HEK293 (cell line): ENCODE data around the gene SKOR1.

Experiments used
- BCL11A ChIP-seq: fragments of 450-650 bp; formaldehyde crosslinking; IDR thresholded peaks from 2 replicates; pipeline ENCODE4 v1.5.1; 2016; ENCODE audit warnings: low read depth, missing biosample characterization, missing genetic modification characterization
- GLI4 ChIP-seq: fragments of 450-650 bp; formaldehyde crosslinking; IDR thresholded peaks from 2 replicates; pipeline ENCODE4 v1.5.1; 2016; ENCODE audit warnings: missing biosample characterization, missing genetic modification characterization
- HIC1 ChIP-seq: fragments of 450-650 bp; formaldehyde crosslinking; IDR thresholded peaks from 2 replicates; pipeline ENCODE4 v1.5.1; 2016; ENCODE audit warnings: missing biosample characterization, missing genetic modification characterization
- MEIS1 ChIP-seq: sonication (generic); formaldehyde crosslinking; IDR thresholded peaks from 2 replicates; pipeline ENCODE4 v1.8.1; 2022; ENCODE audit warnings: missing genetic modification reagents, mild to moderate bottlenecking, borderline replicate concordance
- REPIN1 ChIP-seq: fragments of 450-650 bp; formaldehyde crosslinking; IDR thresholded peaks from 2 replicates; pipeline ENCODE4 v1.5.1; 2017; ENCODE audit warnings: missing biosample characterization, missing genetic modification characterization, low read depth
- SCRT1 ChIP-seq: fragments of 450-650 bp; formaldehyde crosslinking; IDR thresholded peaks from 2 replicates; pipeline ENCODE4 v1.5.1; 2016; ENCODE audit warnings: missing biosample characterization, missing genetic modification characterization, borderline replicate concordance
- SP7 ChIP-seq: fragments of 450-650 bp; formaldehyde crosslinking; IDR thresholded peaks from 2 replicates; pipeline ENCODE4 v1.5.1; 2016; ENCODE audit warnings: missing biosample characterization, missing genetic modification characterization
- ZBTB44 ChIP-seq: fragments of 450-650 bp; IDR thresholded peaks from 2 replicates; pipeline ENCODE4 v1.5.1; 2018; ENCODE audit warnings: missing biosample characterization, mild to moderate bottlenecking, missing genetic modification characterization
- ZNF148 ChIP-seq: fragments of 450-650 bp; formaldehyde crosslinking; IDR thresholded peaks from 2 replicates; pipeline ENCODE4 v1.5.0; 2017; ENCODE audit warnings: missing biosample characterization, missing genetic modification characterization, borderline replicate concordance
- ZNF184 ChIP-seq: fragments of 450-650 bp; IDR thresholded peaks from 2 replicates; pipeline ENCODE4 v1.5.1; 2018; ENCODE audit warnings: missing biosample characterization, mild to moderate bottlenecking, missing genetic modification characterization
- ZNF266 ChIP-seq: fragments of 450-650 bp; formaldehyde crosslinking; IDR thresholded peaks from 2 replicates; pipeline ENCODE4 v1.5.1; 2016; ENCODE audit warnings: missing biosample characterization, missing genetic modification characterization, low read depth
- ZNF280D ChIP-seq: fragments of 450-650 bp; formaldehyde crosslinking; IDR thresholded peaks from 2 replicates; pipeline ENCODE4 v1.5.1; 2016; ENCODE audit warnings: missing biosample characterization, missing genetic modification characterization
- ZNF292 ChIP-seq: fragments of 450-650 bp; formaldehyde crosslinking; IDR thresholded peaks from 2 replicates; pipeline ENCODE4 v1.5.1; 2016; ENCODE audit warnings: low read depth, missing biosample characterization, missing genetic modification characterization, borderline replicate concordance
- ZNF311 ChIP-seq: fragments of 450-650 bp; formaldehyde crosslinking; IDR thresholded peaks from 2 replicates; pipeline ENCODE4 v1.5.1; 2017; ENCODE audit warnings: missing biosample characterization, missing genetic modification characterization, borderline replicate concordance
- ZNF398 ChIP-seq: fragments of 450-650 bp; formaldehyde crosslinking; IDR thresholded peaks from 2 replicates; pipeline ENCODE4 v1.5.1; 2017; ENCODE audit warnings: missing biosample characterization, missing genetic modification characterization
- ZNF423 ChIP-seq: fragments of 450-650 bp; formaldehyde crosslinking; IDR thresholded peaks from 2 replicates; pipeline ENCODE4 v1.5.1; 2016; ENCODE audit warnings: missing biosample characterization, missing genetic modification characterization
- ZNF521 ChIP-seq: fragments of 450-650 bp; formaldehyde crosslinking; IDR thresholded peaks from 2 replicates; pipeline ENCODE4 v1.5.1; 2017; ENCODE audit warnings: missing biosample characterization, mild to moderate bottlenecking, missing genetic modification characterization
- ZNF560 ChIP-seq: fragments of 450-650 bp; formaldehyde crosslinking; IDR thresholded peaks from 2 replicates; pipeline ENCODE4 v1.5.1; 2017; ENCODE audit warnings: missing biosample characterization, missing genetic modification characterization, borderline replicate concordance
- ZNF585B ChIP-seq: fragments of 450-650 bp; formaldehyde crosslinking; IDR thresholded peaks from 2 replicates; pipeline ENCODE4 v1.5.1; 2016; ENCODE audit warnings: missing biosample characterization, missing genetic modification characterization
- ZNF610 ChIP-seq: fragments of 450-650 bp; formaldehyde crosslinking; IDR thresholded peaks from 2 replicates; pipeline ENCODE4 v1.5.1; 2016; ENCODE audit warnings: missing biosample characterization, missing genetic modification characterization, borderline replicate concordance
- ZNF623 ChIP-seq: fragments of 450-650 bp; formaldehyde crosslinking; IDR thresholded peaks from 2 replicates; pipeline ENCODE4 v1.5.1; 2016; ENCODE audit warnings: missing biosample characterization, missing genetic modification characterization
- ZNF664 ChIP-seq: fragments of 450-650 bp; formaldehyde crosslinking; IDR thresholded peaks from 2 replicates; pipeline ENCODE4 v1.5.1; 2016; ENCODE audit warnings: missing biosample characterization, missing genetic modification characterization
- ZNF701 ChIP-seq: fragments of 450-650 bp; formaldehyde crosslinking; IDR thresholded peaks from 2 replicates; pipeline ENCODE4 v1.5.1; 2016; ENCODE audit warnings: missing biosample characterization, missing genetic modification characterization
- ZNF747 ChIP-seq: fragments of 450-650 bp; formaldehyde crosslinking; IDR thresholded peaks from 2 replicates; pipeline ENCODE4 v1.5.1; 2016; ENCODE audit warnings: missing biosample characterization, missing genetic modification characterization
- ZNF776 ChIP-seq: fragments of 450-650 bp; formaldehyde crosslinking; IDR thresholded peaks from 2 replicates; pipeline ENCODE4 v1.5.0; 2017; ENCODE audit warnings: missing biosample characterization, missing genetic modification characterization, borderline replicate concordance
- ZNF785 ChIP-seq: fragments of 450-650 bp; formaldehyde crosslinking; IDR thresholded peaks from 2 replicates; pipeline ENCODE4 v1.5.1; 2016; ENCODE audit warnings: missing biosample characterization, missing genetic modification characterization
- ZSCAN18 ChIP-seq: fragments of 450-650 bp; formaldehyde crosslinking; IDR thresholded peaks from 2 replicates; pipeline ENCODE4 v1.5.1; 2016; ENCODE audit warnings: missing biosample characterization, missing genetic modification characterization

SKOR1 gene

GRCh38 chr15:67792250-67792942 lies 32.9 kb upstream of the SKOR1 start (continued):
- TF ChIP-seq ZNF292 (tag by site-specific recombination) (no peak), ZSCAN18 (tag by site-specific recombination) (peak; percentile 89), BCL11A (peak; percentile 98), SCRT1 (tag by site-specific recombination) (peak; percentile 71; the same call in 1 of the 2 replicates), ZNF747 (tag by site-specific recombination) (no peak), ZNF266 (tag by site-specific recombination) (no peak), SP7 (peak; percentile 98), ZBTB44 (tag by site-specific recombination) (peak; percentile 97), ZNF311 (tag by site-specific recombination) (no peak), ZNF423 (peak; percentile 50; the same call in 1 of the 2 replicates), HIC1 (tag by site-specific recombination) (peak; percentile 98), REPIN1 (tag by site-specific recombination) (no peak), GLI4 (tag by site-specific recombination) (no peak), ZNF148 (tag by site-specific recombination) (no peak), ZNF521 (tag by site-specific recombination) (no peak), ZNF623 (tag by site-specific recombination) (no peak; the same call in 1 of the 2 replicates), MEIS1 (peak; percentile 51; the same call in 1 of the 2 replicates), ZNF184 (tag by site-specific recombination) (peak; percentile 96), ZNF398 (tag by site-specific recombination) (peak; percentile 88), ZNF610 (tag by site-specific recombination) (peak; percentile 86), ZNF785 (tag by site-specific recombination) (no peak), ZNF560 (no peak), ZNF701 (tag by site-specific recombination) (no peak), ZNF585B (tag by site-specific recombination) (no peak), ZNF776 (tag by site-specific recombination) (no peak), ZNF280D (tag by site-specific recombination) (0 out of 2 replicates have a peak, but pooled peaks have one; percentile 48), ZNF664 (tag by site-specific recombination) (peak; percentile 96)
